Esophagus (tissue), 2 donors: Measurements from ENCODE around the gene CDK11A. TPM values are rescaled to one million over a fixed set of nuclear protein-coding genes. Genes with fewer than 3 reads are reported as not detected.
"Not testable (repeated sequence)": the region's sequence is repeated elsewhere in the genome, so short reads cannot be mapped to it uniquely, and the experiment has no call there.

ENCODE experiments used
- H3K27ac ChIP-seq, 2 donors: one replicate each; pipeline ENCODE4 v1.5.1; 2013; ENCODE audit warnings: low read depth in 2 of 2, mild to moderate bottlenecking in 2 of 2, inconsistent platforms in 1 of 2, low read length in 1 of 2, moderate library complexity in 1 of 2
- H3K27me3 ChIP-seq, 2 donors: one replicate each; pipeline ENCODE4 v1.6.1; 2013; ENCODE audit warnings: low read length in 2 of 2, control low read depth in 1 of 2, mild to moderate bottlenecking in 1 of 2; ENCODE audit not compliant: insufficient read depth in 2 of 2, control insufficient read depth in 1 of 2
- H3K36me3 ChIP-seq, 2 donors: one replicate each; pipeline ENCODE4 v1.6.1; 2013; ENCODE audit warnings: low read length in 1 of 2; ENCODE audit not compliant: control insufficient read depth in 2 of 2, insufficient read depth in 2 of 2
- H3K4me1 ChIP-seq, 2 donors: one replicate each; pipeline ENCODE4 v1.6.1; 2013; ENCODE audit warnings: low read length in 1 of 2; ENCODE audit not compliant: control insufficient read depth in 2 of 2, insufficient read depth in 2 of 2
- H3K4me3 ChIP-seq, 2 donors: one replicate each; pipeline ENCODE4 v1.5.1; 2013; ENCODE audit warnings: low read length in 2 of 2, mild to moderate bottlenecking in 2 of 2, low read depth in 1 of 2, moderate library complexity in 1 of 2
- H3K9me3 ChIP-seq, 2 donors: one replicate each; pipeline ENCODE4 v1.6.1; 2013; ENCODE audit warnings: mild to moderate bottlenecking in 2 of 2, low read depth in 1 of 2, low read length in 1 of 2, moderate library complexity in 1 of 2; ENCODE audit not compliant: control insufficient read depth in 2 of 2, insufficient read depth in 1 of 2
- WGBS, 2 donors: extraction: QIAGEN DNeasy Blood & Tissue Kit; methylation state at CpG; one replicate each; pipeline ENCODE4 v1.1.7; 2013; 5-methylcytosine and 5-hydroxymethylcytosine counted together
- polyA plus RNA-seq, 2 donors: library from polyadenylated mRNA; stranded (reverse); fragments of 200-250 nt; gene quantifications; one replicate each; pipeline ENCODE4 v1.2.3, GENCODE V29; 2013
- donor health status: healthy with polysubstance abuse.
- donor health status: Bipolar disorder and iron deficiency.

Gene CDK11A
- polyA plus RNA-seq, 2 donors, result 15.4 to 56.7 TPM

DNA sequence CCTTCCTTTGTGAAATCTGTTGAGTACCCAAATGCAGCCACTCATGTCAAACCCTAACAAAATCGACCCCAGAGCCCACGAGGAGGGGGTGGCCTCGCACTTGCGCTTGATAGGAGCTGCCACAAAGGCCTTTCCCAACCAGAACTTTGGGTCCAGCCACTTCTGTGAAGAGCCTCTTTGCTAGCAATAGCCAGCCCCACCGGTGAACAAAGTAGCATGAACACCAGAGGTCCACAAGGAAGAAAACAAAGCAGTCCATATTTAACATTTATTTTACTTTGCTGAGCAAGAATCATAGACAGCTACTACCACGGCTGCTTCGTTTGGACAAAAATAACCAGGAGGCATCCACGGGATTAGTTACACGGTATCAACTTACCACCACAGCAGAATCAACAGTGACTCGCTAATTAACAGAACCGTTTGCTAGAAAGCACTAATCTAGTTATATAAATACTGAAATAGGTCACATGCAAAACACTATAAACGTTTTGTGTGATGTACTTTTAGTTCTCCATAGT is 3.0 kb upstream of the CDK11A start:
- WGBS, 2 donors, result 73 to 91% methylated on average over 10 to 11 of the region's 12 CpGs
- not testable (repeated sequence) for H3K27ac ChIP-seq, H3K4me3 ChIP-seq, H3K9me3 ChIP-seq, H3K36me3 ChIP-seq, H3K4me1 ChIP-seq, H3K27me3 ChIP-seq

- WGBS, 2 donors, result 97% methylated on average over 14 to 17 of the region's 17 CpGs
- not testable (repeated sequence) for H3K36me3 ChIP-seq, H3K4me3 ChIP-seq, H3K4me1 ChIP-seq, H3K9me3 ChIP-seq, H3K27ac ChIP-seq, H3K27me3 ChIP-seq
Measured at GRCh38 chr1:1726088-1726487, 1.9 kb upstream of the CDK11A start.

DNA sequence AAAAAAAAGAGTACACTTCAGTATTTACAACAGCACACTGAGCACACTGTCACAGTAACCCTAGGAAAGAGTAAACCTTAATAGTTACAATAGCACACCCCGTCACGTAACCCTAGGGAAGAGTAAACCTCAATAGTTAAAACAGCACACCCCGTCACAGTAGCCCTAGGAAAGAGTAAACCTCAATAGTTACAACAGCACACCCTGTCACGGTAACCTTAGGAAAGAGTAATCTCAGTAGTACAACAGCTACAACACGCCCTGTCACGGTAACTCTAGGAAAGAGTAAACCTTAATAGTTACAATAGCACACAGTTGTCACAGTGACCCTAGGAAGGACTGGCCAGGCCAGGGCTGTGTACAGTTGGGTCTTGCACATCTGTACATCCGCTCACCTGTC is 3.0 kb downstream of the CDK11A start:
- WGBS, 2 donors, result 67 to 77% methylated on average over 7 of the region's 7 CpGs
- Histone ChIP-seq H3K27me3 (no peaks in the 10 kb centered on the region), H3K4me3 (no peak overlapping the region), H3K27ac (no peak overlapping the region), H3K9me3 (no peaks in the 10 kb centered on the region), H3K36me3 (peaks cover 0 to 11% of the 10 kb centered on the region in 2 donors), H3K4me1 (no peaks in the 10 kb centered on the region)

- WGBS, 2 donors, result 83 to 92% methylated on average over 9 to 15 of the region's 18 CpGs
- H3K36me3 ChIP-seq, H3K27me3 ChIP-seq, H3K4me1 ChIP-seq, H3K9me3 ChIP-seq, H3K4me3 ChIP-seq, H3K27ac ChIP-seq: not testable (repeated sequence)
Measured at GRCh38 chr1:1715109-1715883, 8.9 kb downstream of the CDK11A start.

- not testable (repeated sequence) for H3K4me3 ChIP-seq, H3K9me3 ChIP-seq, H3K4me1 ChIP-seq, H3K27me3 ChIP-seq, H3K27ac ChIP-seq
- WGBS, 2 donors, result 95 to 100% methylated on average over 5 to 16 of the region's 20 CpGs
- peaks cover 0 to 17% of the 10 kb centered on the region in 2 donors for H3K36me3 ChIP-seq
Measured at GRCh38 chr1:1707897-1708296, 16.3 kb downstream of the CDK11A start.

GRCh38 chr1:1707241-1707640 is 16.9 kb downstream of the CDK11A start:
- H3K36me3 ChIP-seq, result peaks cover 0 to 17% of the 10 kb centered on the region in 2 donors
- H3K4me3 ChIP-seq, H3K9me3 ChIP-seq, H3K27me3 ChIP-seq, H3K27ac ChIP-seq, H3K4me1 ChIP-seq: not testable (repeated sequence)
- WGBS, 2 donors, result 96 to 97% methylated on average over 5 to 18 of the region's 23 CpGs

DNA sequence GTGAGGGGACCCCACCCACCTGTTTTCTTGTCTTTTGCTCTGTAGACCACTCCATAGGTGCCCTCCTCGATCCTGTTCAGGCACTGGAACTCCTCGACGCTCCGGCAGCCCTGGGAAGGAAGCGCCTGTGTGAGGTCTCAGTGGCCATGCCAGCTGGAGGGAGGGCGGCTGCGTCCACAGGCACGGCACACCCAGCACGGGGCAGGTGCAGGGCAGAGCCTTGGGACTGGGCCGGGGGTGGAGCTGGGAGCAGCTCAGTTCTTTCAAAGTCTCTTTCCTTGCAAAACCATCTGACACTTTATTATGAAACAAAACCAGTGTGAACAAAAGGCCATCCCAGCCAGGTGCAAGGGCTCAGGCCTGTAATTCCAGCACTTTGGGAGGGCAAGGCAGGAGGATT is 18.5 kb downstream of the CDK11A start:
- H3K27ac ChIP-seq, result not testable (repeated sequence)

GRCh38 chr1:1704284-1704957 is 19.7 kb downstream of the CDK11A start:
- WGBS, 2 donors, result 92 to 93% methylated on average over 15 to 27 of the region's 27 CpGs
- not testable (repeated sequence) for H3K27me3 ChIP-seq, H3K4me1 ChIP-seq, H3K9me3 ChIP-seq, H3K27ac ChIP-seq, H3K4me3 ChIP-seq
- H3K36me3 ChIP-seq, result peaks cover 0 to 17% of the 10 kb centered on the region in 2 donors

More for the DNA sequence above, 18.5 kb downstream of the CDK11A start:
- H3K9me3 ChIP-seq, H3K4me3 ChIP-seq, H3K27me3 ChIP-seq, H3K4me1 ChIP-seq: not testable (repeated sequence)
- H3K36me3 ChIP-seq, result peaks cover 0 to 17% of the 10 kb centered on the region in 2 donors
- WGBS, 2 donors, result 98% methylated on average over 6 of the region's 10 CpGs; no CpG with 5 or more reads in 1 of the 2 donors

DNA sequence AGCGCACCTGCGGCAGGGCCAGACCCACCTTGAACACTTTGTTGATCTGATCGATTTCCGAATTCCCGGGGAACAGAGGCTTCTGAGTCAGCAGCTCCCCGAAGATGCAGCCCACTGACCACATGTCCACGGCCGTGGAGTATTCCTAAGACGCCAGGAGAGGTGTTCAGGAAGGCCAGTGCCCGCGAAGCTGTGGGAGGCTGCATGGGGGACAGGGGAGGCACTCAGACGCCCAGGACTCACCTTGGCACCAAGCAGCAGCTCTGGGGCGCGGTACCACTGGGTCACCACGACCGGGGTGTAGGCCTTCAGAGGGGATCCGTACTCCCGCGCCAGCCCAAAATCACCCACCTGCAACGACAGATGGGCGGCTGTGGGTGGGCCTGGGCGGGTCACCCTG is 20.4 kb downstream of the CDK11A start:
- no peaks in the 10 kb centered on the region for H3K9me3 ChIP-seq
- H3K27me3 ChIP-seq, result no peaks in the 10 kb centered on the region
- H3K27ac ChIP-seq, result no peak overlapping the region
- no peak overlapping the region for H3K4me3 ChIP-seq
- no peaks in the 10 kb centered on the region for H3K4me1 ChIP-seq
- 91 to 93% methylated on average over 16 to 22 of the region's 22 CpGs for WGBS, 2 donors
- peaks cover 0 to 17% of the 10 kb centered on the region in 2 donors for H3K36me3 ChIP-seq
